NT2/D1 (cell line): ENCODE results near the gene EXOC5.

Experiments used
- YY1 ChIP-seq: IDR thresholded peaks from 2 replicates; pipeline ENCODE4 v1.6.1; 2011; ENCODE audit not compliant: insufficient read length, insufficient read depth
- ZNF274 ChIP-seq: IDR thresholded peaks from 2 replicates; pipeline ENCODE4 v1.6.1; 2011; ENCODE audit warnings: mild to moderate bottlenecking, low read depth, low read length

GRCh38 chr14:57169901-57170300, 98.8 kb downstream of the EXOC5 start:
- TF ChIP-seq YY1 (no peak), ZNF274 (no peak)
